GM21390 (cell line): ENCODE measurements around the gene FAF1.

ENCODE experiments used
- ATAC-seq: cut with Tn5 transposase; IDR thresholded peaks from one replicate; pipeline ENCODE4 v1.9.1; 2021; ENCODE audit not compliant: unreplicated experiment

Gene FAF1

GRCh38 chr1:50420689-50421365, 539.2 kb downstream of the FAF1 start:
- no peak for ATAC-seq

DNA sequence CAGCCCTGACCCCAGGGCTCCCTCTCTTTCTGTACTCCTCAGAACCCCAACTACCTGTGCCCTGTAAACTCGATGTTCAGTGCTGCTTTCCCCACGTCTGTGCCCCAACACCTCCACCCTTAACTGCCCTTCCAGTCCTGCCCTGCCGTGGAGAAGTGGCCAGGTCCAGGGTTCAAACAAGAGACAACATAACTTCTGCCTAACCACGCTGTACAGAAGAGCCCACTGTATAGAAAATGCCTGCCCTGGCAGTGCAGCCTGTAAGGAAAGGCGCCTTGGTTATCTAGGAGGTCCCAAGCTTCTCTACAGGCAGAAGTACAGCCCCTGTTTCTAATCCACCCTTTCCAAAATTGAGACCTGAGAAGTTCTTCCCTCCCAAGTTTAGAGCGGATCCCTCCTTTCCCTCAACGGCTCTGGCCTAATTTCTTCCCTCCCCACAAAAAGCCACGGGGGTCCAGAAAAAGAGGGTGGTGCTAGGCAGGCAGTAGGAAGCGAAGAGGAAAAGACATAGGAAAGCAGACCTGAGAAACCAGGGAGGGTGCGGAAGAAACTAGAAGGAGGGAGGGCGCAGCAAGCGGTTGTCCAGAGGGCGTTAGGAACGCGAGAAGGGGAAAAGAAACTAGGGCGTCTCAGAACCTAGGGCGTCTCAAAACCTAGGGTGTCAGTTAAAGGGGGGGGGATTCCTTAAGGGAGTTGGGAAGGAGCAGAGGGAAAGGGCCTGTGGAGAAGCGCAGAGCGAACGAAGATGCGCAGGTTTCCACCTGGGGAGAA, 540.0 kb downstream of the FAF1 start:
- ATAC-seq = no peak

DNA sequence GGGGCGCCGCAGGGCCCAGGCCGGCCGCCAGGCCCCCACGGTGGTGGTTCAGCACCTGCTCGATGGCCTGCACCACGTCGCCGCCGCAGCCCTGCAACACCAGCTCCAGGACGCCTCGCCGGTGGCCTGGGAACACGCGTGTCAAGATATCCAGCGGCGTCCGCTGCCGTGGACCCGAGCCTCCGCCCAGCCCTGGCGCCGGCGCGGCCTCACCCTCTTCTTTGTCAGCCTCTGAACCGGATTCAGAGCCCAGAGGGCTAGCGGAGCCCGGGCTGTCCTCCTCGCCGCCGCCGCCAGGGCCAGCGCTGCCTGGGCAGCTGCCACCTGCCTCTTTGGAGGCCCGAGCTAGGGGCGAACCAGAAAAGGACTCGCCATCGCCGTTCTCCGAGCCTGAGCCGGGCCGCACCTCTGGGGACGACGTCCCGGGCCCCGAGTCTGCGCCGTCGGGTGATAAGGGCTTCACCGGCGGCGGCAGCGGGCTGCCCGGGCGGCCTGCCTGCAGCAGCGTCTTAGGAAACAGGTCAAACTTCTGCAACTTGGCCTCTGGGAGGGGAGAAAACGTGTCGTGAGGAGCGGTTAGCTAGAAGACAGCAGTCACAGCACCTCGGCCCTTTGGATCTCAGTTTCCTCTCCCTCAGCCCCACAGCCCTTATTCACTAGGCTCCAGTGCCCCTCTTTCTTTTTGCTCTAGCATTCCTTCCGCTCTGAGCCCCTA, 540.7 kb downstream of the FAF1 start:
- ATAC-seq = no peak

DNA sequence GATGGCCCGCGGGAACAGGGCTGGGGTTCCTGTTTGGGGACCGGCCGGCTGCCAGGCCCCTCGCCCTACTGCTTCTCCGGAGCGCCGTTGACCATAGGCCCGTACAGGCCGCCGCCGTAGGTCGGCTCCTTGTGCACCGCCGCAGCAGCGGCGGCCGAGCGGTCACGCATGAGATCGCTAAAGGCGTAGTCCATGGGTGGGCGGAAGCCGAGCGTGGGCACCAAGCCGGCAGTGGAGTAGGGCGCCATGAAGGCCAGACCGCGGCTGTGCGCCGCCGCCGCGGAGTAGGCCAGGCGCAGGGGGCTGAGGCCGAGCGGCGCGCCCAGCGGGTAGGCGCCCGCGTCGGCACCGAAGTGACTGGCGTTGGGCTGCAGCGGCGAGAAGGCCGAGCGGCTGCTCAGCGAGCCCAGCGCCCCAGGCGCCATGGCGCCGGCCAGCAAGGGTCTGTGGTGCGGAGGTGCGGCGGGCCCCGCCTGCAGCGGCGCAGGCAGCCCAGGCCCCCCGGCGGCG, 541.4 kb downstream of the FAF1 start:
- no peak for ATAC-seq

- no peak for ATAC-seq
These were observed 542.0 kb downstream of the FAF1 start for GRCh38 chr1:50417946-50418599.

DNA sequence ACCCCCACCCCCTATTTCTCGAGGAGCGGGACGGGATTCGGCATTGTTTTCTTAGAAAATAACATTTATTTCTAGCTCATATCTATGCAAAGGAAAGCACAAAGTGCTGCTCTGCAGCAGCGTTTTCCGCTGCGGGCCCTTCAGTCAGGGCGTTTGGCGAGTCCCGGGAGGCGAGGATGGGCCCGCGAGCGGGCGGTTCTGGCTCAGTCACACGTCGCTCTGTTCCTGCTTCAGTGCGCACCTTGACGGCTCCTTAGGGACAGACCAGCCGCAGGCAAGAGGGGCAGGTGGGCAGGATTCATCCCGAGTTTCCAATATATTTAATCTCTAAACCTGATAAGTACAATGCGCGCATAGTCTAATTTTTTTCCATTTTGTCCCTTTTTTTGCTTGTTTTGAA, 542.6 kb downstream of the FAF1 start:
- ATAC-seq = no peak

- ATAC-seq = no peak
These were observed 543.3 kb downstream of the FAF1 start for GRCh38 chr1:50416553-50417453.

GRCh38 chr1:50416150-50416527, 543.9 kb downstream of the FAF1 start:
- ATAC-seq = no peak

GRCh38 chr1:50415235-50416149, 544.6 kb downstream of the FAF1 start:
- ATAC-seq = no peak

GRCh38 chr1:50414853-50415234, 545.2 kb downstream of the FAF1 start:
- ATAC-seq = no peak

DNA sequence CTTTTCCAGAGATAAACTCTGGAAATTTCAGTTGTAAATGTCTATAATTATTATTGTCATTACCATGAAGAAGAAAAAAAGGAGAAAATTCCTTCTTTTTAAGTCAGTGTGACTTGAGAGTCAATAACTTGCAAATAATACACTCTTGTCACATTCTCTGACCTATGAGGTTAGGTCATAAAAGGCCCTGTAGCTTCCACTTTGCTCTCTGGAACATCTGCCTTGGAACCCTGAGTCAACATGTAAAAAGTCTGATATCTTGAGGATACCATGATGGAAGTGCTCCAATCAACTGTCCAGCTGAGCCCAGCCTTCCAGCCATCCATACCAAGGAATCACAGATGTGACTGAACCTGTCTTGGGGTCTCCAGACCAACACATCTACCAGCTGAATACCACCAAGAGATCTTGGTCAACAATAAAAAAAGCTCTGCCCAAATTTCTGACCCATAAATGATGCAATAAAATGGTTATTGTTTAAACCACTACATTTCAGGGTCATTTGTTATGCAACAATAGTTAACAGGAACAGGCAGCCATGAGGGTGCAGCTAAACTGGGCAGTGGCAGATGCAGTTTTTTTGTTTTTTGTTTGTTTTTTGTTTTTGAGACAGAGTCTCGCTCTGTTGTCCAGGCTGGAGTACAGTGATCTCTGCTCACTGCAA, 547.1 kb downstream of the FAF1 start:
- no peak for ATAC-seq

GRCh38 chr1:50405814-50406213, 554.3 kb downstream of the FAF1 start:
- no peak for ATAC-seq

GRCh38 chr1:50393522-50394120, 566.4 kb downstream of the FAF1 start:
- no peak for ATAC-seq
